Thyroid gland (tissue), 4 donors: Measurements from ENCODE around the gene SCG2.

ENCODE experiments used
- POLR2A ChIP-seq, 2 donors: fragments of 450-650 bp; IDR thresholded peaks; one replicate each; pipeline ENCODE4 v1.6.1; 2017; ENCODE audit warnings: antibody characterized with exemption in 2 of 2, mild to moderate bottlenecking in 2 of 2, moderate library complexity in 1 of 2
- TF ChIP-seq, protein P1 (sequence below), 6 experiments: fragments of 200-600 bp in 3 of 6; fragments of 450-650 bp in 3 of 6; sonication (generic) in 3 of 6; IDR thresholded peaks; one replicate each; pipeline ENCODE4 v1.5.1; 2016 to 2019; ENCODE audit warnings: antibody characterized with exemption in 6 of 6, mild to moderate bottlenecking in 2 of 6, inconsistent platforms in 1 of 6, moderate library complexity in 1 of 6

DNA sequence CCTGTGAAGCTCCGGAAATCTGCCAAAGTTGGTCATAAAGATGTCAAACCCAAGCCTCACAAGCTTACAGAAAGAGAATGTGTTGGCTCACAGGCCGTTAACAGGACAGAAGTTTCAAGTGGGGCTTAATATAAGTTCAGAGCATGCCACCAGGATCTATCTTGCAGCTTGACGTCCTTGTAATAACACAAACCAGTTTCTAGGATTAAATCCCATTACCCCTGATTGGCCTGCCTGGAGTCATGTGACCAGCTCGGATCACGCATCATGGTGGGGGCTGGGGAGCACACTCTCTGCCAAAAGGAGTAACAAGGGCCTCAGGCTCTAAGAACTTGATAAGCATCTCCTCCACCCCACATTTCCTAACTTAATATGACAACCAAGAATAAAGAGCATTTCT is 38.9 kb upstream of the SCG2 start:
- TF ChIP-seq POLR2A (IDR thresholded peaks at IDR 0.05): no peak
- TF ChIP-seq, protein P1, sequence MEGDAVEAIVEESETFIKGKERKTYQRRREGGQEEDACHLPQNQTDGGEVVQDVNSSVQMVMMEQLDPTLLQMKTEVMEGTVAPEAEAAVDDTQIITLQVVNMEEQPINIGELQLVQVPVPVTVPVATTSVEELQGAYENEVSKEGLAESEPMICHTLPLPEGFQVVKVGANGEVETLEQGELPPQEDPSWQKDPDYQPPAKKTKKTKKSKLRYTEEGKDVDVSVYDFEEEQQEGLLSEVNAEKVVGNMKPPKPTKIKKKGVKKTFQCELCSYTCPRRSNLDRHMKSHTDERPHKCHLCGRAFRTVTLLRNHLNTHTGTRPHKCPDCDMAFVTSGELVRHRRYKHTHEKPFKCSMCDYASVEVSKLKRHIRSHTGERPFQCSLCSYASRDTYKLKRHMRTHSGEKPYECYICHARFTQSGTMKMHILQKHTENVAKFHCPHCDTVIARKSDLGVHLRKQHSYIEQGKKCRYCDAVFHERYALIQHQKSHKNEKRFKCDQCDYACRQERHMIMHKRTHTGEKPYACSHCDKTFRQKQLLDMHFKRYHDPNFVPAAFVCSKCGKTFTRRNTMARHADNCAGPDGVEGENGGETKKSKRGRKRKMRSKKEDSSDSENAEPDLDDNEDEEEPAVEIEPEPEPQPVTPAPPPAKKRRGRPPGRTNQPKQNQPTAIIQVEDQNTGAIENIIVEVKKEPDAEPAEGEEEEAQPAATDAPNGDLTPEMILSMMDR (IDR thresholded peaks at IDR 0.05): no peak
